C1 segment of cervical spinal cord (tissue), 14 donors: Measurements from ENCODE around the gene KLHL25.

Source experiments
- DNase-seq, 14 donors: peaks; one replicate each; lab custom pipeline; 2025; lab: John Stamatoyannopoulos, UW

Gene KLHL25

DNA sequence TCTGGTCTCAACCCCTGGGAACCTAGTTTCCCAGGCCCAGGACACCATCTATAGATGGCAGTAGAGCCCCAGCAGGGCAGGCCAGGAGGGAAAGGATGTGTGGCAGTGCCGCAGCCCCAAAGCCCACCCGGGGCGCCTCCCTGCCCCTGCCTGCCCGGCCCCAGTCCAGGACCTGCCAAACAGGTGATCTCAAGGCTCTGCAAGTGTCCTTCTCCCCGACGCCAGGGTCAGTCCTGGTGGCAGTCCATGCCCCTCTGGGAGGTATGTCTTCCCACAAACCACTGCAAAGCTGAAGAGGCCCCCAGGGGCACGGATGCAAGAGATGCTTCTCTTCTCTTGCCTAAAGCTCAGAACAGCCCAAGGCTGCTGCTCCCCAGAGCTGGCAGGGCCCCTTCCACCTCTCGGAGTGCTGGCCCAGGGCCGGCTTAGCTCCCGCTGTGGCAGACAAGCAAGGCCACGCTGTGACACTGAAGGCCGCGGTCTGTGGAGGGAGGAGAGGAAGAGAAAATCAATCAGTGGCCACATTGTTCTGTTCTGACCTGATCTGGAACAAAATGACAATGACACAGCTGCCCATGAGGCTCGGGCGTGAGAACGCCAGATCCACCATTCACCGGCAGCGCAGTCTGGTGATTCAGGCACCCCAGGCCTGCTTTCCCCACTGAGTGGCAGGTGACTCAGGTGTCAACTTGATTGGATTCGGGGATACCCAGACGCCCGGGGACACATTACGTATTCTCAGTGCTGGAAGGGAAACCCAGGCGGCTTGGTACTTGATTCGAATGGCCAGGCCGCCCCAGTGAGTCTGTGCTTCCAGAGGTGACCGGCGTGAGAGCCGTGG is 34.0 kb downstream of the KLHL25 start:
- peak in 3 of 14 donors; percentile 16 to 56 (median 26) for DNase-seq

DNA sequence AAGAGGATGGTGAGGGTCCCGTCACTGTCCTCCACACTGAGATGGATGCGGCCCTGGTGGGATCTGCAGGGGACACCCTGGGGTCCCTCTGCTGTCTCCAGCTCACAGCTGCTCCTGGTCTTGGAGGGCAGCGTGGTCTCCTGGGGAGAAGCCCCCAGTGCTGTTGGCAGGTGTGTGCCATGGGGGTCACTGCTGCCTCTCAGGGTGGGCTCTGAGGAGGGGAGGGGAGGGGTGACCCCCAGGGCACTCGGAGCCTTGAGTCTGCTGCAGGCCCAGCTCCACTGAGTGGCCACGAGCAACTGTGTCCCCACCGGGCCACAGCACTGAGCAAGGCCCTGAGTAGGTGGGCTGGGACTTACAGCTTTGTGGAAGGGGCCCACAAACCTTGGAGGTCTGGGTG is 34.7 kb downstream of the KLHL25 start:
- no peak for DNase-seq

DNA sequence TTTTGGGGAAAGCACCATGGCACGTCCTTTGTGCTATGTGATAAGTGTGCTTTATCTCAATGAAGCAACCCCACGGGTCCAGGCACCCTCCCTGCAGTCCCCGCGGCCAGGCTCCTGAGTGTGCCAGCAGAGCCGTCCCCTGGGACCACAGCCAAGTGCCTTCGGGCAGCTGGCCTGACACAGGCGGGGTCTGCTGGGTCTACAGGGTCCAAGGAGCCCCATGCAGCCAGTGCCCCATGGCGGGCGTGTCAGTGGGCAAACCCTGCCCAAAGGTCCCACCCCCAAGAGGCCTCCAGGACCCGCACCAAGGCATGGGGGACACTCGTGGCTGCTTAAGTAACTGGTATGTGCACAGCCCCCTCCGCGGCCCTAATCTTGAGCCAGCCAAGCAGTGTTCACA is 35.3 kb downstream of the KLHL25 start:
- DNase-seq = peak in 1 of 14 donors; percentile 23

DNA sequence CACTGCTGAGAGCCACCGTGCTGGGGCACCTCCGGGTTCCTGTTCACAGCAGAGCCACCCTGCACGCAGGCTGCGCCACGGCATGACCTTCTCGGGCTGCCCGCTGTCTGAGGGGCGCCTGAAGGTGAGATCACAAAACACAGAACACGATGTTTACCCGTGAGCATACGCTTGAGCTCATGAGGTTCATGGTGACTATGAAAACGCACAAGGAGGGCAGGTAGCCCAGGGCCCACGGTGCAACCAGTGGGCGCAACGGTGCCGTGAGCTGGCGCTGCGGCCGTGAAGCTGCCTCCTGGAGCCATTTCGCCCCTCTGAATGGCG is 36.1 kb downstream of the KLHL25 start:
- DNase-seq = no peak

DNA sequence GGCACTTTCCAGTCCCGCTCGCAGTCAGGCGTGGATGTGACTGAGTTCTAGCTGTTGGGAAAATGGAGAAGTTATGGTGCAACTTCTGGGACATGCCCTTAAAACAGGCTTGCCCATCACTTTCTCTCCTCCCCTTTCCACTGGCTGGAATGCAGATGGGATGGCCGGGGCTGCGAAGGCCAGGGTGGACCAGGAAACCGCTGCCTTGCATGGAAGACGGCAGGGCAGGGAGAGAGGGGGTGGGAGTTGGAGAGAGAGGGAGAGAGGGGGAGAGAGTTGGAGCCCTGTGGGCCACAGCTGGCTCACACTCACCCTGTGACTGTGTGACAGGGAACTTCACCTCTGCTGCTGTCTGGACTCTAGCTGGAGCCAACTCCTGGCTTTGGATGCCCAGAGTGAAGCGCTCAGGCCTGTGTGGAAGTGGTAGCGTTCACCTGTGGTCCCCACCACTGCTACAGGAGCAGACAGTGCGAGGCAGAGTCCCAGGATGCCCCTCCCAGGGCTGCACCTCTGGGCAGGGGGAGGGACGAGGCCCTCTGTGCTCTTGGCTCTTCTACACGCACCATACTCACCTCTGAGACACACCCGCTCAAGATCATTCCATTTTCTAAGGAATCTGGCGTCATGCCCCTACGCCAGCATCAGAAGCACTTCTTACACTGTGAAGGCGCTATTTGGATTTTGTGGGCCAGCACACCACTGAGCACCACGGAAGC is 36.6 kb downstream of the KLHL25 start:
- no peak for DNase-seq

DNA sequence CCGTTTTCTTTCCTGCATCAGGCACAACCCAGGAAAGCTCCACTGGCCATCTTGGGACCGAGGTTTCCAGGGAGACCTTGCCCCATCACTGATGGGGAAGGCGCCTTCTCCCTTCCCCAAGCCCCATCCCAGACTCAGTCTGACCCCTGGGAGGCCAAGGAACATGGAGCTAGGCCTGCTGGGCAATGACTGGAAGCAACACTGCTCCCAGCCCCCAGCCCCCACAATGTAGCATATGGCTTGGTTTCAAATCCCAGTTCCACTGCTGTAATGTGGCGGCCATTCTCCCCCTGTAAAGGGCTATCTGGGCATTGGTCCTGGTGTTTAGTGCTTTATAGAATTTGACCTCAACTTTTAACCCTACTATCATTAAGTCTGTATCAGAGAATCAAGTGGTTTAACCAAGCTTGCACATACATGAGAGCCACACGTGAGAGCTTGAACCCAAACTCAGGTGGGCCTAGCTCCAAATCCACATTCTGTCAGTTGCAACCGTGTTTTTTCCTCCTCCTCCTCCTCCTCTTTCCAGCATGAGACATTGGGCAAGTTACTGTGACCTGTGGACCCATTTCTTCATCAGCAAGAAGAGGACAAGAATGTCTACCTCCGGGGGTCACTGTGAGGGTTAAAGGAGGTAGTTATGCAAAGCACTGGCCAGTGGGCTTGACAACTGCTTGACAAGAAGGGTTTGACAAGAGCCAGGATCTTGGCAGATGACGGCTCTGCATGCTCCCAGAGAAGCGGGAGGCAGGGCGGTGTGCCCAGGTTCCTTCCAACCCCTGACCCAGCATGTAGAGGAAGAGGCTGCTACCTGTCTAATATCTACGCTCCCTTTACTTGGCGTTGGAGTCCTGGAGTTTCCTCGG is 37.4 kb downstream of the KLHL25 start:
- DNase-seq = no peak

DNA sequence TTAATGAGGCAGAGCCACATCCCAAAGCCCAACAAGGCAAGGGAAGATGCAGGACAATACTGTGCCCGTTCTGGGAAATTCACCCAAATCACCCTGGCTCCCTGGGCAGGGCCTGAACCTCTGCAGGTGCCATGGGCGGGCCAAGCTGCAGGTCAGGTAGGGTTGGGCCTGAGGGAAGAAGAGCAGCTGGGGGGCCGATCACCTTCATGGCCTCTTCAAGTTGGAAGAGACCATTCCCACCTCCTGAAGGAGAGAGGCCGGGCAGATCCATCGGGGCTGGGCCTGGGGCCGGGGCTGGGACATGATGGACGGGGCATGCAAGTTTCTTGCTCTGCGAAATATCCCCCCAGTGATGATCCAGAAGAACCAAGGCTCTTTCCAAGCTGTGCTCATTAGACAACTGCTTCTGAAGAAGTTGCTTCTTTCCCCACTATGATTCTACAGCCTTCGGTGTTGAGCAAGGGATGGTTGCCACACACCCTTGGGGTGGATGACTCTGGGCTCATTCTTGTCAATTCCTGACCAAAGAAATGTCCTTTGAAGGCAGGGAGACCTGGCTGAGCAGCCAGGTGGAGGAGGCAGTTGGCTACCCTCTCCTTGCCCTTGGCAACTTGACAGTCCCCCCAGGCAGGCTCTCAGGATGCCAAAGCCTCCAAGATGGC is 38.2 kb downstream of the KLHL25 start:
- DNase-seq = peak in 1 of 14 donors; percentile 28

DNA sequence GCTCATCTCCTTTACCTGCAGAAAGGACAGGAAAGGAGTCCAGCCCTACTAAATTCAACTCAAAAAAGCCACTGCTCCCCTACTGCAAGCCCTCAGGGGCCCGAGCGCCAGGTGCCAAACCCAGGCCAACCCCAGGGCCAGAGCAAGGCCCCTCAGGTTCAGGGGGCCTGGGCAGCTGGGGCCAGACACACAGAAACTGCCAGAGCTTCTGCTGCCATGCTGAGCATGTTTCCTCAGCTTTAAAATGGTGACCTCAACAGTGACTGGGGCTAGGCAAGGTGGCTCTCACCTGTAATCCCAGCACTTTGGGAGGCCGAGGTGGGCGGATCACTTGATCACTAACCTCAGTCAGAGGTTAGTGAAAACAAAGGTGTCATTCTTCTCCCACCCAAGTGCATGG is 38.8 kb downstream of the KLHL25 start:
- no peak for DNase-seq

DNA sequence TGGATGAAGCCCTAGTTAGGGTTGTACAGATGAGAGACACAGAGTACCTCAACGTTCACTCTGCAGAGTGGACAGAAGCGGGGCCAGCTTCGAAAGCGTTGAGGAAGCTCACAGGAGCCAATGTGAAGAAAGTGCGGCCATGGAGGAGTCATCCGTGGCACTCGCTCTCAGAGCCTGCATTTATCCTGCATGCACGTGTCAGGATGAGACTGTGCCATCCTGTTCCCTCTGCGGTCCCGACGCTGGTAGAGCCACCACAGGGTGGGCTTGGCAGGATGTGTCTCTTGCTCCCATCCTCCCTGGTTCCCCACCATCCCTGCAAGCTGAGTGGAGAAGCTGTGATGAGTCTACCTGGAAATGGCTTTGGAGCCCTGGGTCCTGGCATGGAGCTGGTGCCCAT is 39.3 kb downstream of the KLHL25 start:
- no peak for DNase-seq

DNA sequence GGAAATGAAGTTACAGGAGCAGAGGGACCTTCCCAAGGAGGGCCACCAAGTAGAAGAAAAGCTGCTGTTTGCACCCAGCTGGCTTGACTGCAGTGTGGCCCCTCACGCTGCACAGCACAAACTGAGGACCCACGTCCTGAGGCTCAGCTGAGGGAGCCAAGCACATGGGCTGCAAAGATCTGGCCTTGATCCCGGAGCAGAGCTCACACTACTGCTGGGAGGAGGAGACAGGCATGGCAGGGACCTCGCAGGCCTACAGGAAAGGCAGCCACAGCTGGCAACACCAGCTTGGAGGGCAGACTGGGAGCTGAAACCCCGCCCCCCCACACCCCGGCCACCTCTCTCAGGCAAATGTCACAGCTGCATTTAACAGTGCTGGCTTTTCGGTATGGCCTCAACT is 39.7 kb downstream of the KLHL25 start:
- peak in 2 of 14 donors; percentile 17 to 19 for DNase-seq

DNA sequence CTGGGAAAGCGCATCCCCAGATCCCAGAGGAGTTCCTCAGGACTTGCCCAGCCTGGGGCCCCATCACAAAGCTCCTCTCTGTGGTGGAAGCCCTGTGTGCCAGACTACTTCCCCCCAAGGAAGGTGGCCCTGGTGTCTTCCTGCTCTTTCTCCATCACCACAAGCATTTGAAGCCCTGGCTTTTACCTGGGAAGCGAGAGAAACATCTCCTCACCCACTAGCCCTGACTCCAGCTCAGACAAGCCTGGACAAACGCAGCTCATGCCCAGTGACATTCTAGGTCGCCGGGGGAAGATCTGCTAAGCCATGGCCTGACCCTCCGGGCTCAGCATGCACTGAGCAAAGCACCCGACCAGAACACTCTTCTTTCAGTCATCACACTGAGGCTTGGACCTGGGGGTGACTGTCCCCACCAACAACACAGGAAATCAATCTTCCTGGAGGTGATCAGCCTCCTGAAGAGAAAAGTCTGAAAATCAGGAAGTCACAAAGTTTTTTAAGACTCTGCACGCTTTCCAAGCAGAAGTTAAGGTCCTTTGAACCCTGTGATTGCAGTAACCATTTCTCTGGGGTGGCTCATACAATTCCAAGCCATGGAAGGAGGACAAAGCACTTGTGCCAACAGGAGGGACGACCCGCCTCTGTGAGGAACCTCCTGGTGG is 40.8 kb downstream of the KLHL25 start:
- DNase-seq = no peak

DNA sequence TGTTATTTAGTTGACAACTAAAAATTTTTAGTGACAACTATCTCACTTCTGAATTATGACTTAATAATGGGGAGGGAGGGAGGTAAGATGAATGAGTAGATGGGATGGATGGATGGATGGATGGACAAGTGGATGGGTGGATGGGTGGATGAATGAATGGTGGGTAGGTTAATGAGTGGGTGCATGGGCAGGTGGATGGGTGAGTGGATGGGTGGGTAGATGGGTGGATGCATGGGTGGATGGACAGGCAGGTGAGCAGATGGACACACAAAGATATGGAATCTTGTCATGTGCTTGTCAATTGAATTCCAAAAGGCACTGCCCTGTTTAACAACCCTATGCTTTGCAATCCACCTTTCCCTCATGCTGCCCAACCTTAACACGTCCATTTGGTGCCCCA is 41.5 kb downstream of the KLHL25 start:
- DNase-seq = no peak

DNA sequence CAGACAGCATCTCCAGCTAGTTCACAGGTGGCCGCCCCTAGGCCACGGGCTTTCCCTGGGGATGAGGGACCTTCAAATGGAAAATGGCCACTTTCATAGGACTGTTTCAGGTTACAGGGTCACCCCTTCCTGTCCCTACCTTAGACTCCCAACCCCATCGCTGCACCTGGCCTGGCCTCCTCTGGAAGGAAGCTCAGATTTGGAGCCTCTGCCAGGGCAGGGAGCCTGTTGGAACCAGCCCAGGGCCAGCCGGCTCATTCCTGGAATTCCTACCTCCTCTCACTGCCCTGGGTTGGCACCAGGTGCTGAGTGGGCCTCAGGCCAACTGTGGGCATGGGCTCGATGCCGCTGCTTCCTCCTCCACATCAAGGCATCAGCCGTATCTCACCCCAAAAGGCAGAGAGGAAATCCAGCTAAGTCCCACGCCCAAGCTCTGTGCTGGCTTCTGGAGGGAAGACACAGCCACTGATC is 42.2 kb downstream of the KLHL25 start:
- DNase-seq = peak in 1 of 14 donors; percentile 38

DNA sequence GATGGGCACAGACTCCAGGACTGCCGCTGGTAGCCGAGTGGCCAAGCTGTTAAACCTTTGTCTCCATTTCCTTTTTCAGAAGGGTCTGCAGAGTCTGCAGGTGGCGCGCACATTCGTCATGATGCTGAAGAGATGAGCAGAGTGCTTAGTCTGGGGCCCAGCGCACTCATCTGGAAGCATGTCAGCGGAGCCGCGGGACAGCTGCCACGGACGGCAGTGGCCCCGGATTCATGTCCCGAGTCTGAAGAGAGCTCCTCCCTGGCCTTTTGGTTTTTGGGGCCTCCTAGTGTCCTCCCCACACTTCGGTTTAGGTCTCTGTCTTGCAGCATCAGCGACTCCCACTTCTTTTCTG is 42.6 kb downstream of the KLHL25 start:
- DNase-seq = peak in 1 of 14 donors; percentile 68

DNA sequence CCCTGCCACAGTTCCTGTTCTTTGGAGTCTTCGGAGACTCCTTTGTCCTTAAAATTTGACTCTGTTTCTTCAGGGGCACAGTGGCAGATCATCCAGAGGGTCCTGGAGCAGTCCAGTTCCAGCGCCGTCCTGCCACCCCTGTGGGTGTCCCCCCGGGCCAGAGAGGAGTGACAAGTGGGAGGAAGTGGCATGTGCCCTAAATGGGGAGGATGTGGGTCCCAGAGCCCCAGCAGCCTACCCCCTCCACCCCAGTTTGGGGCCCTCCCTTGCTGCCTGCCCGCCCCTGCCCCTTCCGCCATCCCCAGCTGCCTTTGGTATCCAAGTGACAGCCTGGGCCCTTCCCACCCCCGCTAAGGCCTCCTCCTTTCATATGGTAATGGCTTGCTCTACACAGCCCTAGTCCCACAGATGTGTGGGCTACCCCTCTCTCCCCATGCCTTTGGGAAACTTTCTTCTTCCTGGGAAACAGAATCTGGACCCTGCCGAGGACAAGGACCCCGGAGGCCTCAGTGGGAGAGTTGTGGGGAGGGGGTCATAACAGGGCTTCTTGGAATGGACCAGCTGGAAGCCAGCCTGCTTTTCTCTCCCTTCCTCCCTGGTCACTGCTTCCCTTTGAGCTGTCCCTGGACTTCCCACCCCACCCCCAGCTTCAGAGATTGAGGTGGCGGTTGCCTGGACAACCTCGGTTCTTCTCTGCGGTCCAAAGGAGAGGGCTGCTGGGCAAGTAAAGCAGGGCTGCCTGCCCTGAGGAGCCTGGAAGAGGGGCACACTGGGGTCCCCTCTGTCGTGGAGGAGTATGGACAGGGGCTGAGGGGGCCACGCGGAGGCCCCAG is 43.2 kb downstream of the KLHL25 start:
- peak in 9 of 14 donors; percentile 13 to 85 (median 68) for DNase-seq

DNA sequence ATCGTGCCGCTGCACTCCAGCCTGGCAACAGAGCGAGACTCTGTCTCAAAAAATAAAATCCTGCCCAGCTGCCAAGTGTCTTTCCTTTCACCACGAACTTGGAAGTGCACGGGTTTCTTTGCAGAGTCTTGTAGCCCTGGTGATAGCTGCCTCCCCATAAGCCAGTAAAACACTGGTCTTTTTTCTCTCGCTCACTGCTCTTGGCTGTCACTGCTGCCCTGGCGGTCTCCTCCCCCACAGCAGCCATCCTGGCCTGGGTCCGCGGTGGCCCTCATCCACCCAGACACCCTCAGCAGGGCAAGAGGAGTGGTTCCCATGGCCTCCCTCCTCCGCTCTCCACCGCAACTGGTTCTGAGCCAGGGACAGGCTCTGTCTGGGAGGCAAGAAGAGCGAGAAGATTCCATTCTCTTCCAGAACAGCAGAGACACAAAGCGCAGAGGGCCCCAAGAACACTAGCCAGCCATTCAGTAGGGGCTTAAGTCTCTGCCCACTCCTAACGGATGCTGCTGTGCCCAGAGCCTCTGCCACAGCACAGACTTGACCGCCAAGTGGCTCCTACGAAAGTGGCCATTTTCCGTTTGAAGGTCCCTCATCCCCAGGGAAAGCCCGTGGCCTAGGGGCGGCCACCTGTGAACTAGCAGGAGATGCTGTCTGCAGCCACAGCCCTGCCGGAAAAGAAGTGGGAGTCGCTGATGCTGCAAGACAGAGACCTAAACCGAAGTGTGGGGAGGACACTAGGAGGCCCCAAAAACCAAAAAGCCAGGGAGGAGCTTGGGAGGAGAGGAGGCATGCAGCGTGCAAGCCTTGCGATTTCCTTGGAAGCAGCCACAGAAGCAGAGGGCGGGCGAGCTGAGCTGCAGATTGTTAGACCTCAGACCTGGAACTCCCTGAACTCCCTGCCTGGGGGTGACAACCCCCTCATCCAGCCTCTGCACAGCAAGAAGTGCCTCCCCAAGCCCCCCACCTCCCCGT is 44.1 kb downstream of the KLHL25 start:
- peak in 10 of 14 donors; percentile 28 to 86 (median 72) for DNase-seq

DNA sequence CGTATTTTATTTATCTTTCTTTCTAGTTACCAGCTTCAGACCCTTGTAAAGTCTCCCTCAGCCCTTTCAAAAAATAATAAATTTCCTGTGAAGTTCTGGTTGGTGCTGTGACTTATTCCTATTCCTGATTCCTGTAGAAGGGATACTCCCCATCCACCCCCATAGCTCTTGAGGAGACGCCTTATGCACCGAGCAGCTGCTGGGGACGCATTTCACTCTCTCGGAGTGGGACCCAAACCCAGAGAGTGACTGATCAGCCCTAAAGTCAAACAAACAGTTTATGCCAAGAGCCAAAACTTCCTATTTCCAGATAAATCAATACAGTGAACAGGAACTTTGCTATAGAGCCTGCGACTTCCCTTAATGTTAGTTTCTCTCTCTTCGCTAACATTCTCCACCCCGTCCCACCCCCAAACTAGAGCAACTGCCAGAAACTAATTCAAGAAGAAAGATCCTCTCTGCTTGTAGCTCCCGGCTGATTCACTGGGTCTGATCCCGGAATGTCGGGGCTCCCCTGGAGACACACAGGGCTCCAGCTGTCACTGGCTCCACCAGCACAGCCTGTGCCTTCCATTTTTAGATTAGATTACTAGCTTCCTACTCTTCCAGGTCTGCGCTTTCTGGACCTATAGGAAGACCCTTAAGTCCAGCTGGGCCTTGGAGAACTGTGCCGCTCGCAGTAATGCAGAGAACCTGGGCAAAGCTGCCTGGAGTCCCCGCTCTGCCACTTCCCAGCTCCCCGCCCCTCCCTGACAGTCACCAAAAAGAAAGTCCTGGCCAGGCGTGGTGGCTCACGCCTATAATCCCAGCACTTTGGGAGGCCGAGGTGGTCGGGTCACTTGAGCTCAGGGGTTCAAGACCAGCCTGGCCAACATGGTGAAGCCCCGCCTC is 45.2 kb downstream of the KLHL25 start:
- peak in 5 of 14 donors; percentile 13 to 44 (median 35) for DNase-seq

DNA sequence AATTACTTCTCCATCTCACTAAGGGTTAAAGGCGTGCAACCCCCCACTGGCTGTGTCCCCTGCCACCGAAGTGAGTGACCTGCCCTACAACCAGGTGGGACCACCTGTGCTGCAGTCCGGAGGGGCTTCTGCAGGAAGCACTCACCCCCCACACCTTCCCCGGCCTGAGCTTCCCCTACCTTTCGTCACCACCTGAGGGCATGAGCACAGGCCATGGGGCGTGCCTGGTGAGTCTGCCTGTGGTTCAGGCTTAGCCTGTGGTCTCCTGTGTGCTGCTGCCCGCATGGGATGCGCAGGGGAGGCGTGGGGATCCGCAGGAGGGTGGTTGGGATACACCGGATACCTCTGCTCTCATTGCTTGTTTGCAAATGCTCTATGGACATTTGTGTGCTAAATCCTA is 46.0 kb downstream of the KLHL25 start:
- no peak for DNase-seq
